ENCODE measurements around the gene GALNT7.

DNA sequence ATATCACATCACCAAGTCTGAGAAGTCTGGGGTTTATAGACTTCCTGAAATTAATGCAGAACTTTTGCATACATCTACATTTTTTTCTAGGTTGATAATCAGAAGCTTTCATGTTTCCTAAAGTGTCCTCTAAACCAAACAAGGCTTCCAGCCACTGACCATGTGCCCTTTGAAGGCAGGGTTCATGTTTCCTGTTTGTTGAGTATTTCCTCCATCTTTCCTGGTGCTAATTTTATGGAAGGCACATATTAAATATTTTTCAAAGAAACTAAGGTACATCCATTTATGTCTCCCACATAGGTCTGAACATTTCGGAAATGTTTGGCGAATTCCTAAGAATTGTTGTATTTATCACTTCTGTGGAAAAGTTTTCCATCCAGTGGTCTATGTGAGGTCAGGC is 5.6 kb downstream of the GALNT7 start:
- no peak for TF ChIP-seq CTCF (IDR thresholded peaks at IDR 0.05)
- no peak for TF ChIP-seq POLR2A (IDR thresholded peaks at IDR 0.05)
